ENCODE measurements around the gene GNA12.

DNA sequence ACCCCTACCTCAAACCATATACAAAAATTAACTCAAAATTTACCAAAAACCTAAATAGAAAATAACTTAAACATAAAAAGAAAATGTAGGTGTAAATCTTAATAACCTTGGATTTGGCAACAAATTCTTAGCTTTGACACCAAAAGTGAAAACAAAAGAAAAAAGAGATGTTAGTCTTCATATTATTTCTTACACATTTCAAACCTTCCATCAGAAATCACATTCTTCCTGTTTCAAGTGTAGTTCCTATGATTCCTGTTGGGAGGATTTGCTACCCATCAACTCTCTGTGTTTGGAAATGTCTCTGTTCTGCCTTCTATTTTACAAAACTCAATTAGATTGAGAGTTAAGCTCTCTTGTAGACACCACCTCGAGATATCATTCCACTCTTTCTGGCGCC lies 62.0 kb downstream of the GNA12 start:
- no peak for TF ChIP-seq CTCF (conservative IDR thresholded peaks at IDR 0.05; ENCODE audit: low read depth, low read length)
- TF ChIP-seq POLR2A (IDR thresholded peaks at IDR 0.05; ENCODE audit: low read depth, low read length): no peak
- TF ChIP-seq RCOR1 (IDR thresholded peaks at IDR 0.05; ENCODE audit: insufficient replicate concordance, low read length): no peak
- TF ChIP-seq CHD1 (IDR thresholded peaks at IDR 0.05; ENCODE audit: low read depth, low read length): no peak
- no peak for TF ChIP-seq RAD21 (IDR thresholded peaks at IDR 0.05; ENCODE audit: low read length)
- no peak for TF ChIP-seq MXI1 (IDR thresholded peaks at IDR 0.05; ENCODE audit: borderline replicate concordance, low read depth, low read length)
- TF ChIP-seq FOS (IDR thresholded peaks at IDR 0.05; ENCODE audit: low read depth, low read length): no peak
- TF ChIP-seq CEBPB (IDR thresholded peaks at IDR 0.05; ENCODE audit: low read depth, low read length): no peak
- TF ChIP-seq RFX5 (IDR thresholded peaks at IDR 0.05; ENCODE audit: low read depth, low read length): no peak
- no peak for TF ChIP-seq NFE2L2 (IDR thresholded peaks at IDR 0.05; ENCODE audit: low read depth, low read length)
- TF ChIP-seq ELK1 (IDR thresholded peaks at IDR 0.05; ENCODE audit: borderline replicate concordance, low read depth, low read length): no peak

Measured in IMR-90 (cell line).